ENCODE results near the gene CNP. TPM values are rescaled to one million over a fixed set of nuclear protein-coding genes. Genes with fewer than 3 reads are reported as not detected.

CNP gene
- total RNA-seq, 1 donor: 64.3 TPM

- no peak overlapping the region for H3K4me3 ChIP-seq (ENCODE audit: low read depth, low read length)
- DNase-seq (ENCODE audit: low read depth): no peak
- TF ChIP-seq CTCF (IDR thresholded peaks at IDR 0.05; ENCODE audit: insufficient read depth, low read length): no peak
Measured at GRCh38 chr17:41932816-41933389, 33.7 kb upstream of the CNP start.

- H3K4me3 ChIP-seq (ENCODE audit: low read depth, low read length): no peak overlapping the region
- no peak for TF ChIP-seq CTCF (IDR thresholded peaks at IDR 0.05; ENCODE audit: insufficient read depth, low read length)
- no peak for DNase-seq (ENCODE audit: low read depth)
Measured at GRCh38 chr17:41935641-41936040, 31.0 kb upstream of the CNP start.

- no peak for TF ChIP-seq CTCF (IDR thresholded peaks at IDR 0.05; ENCODE audit: insufficient read depth, low read length)
- DNase-seq (ENCODE audit: low read depth): no peak
- H3K4me3 ChIP-seq (ENCODE audit: low read depth, low read length): no peak overlapping the region
Measured at GRCh38 chr17:41937970-41938954, 28.3 kb upstream of the CNP start.

GRCh38 chr17:41939044-41939692 is 27.4 kb upstream of the CNP start:
- DNase-seq (ENCODE audit: low read depth): no peak
- H3K4me3 ChIP-seq (ENCODE audit: low read depth, low read length): no peak overlapping the region
- no peak for TF ChIP-seq CTCF (IDR thresholded peaks at IDR 0.05; ENCODE audit: insufficient read depth, low read length)

- no peak for TF ChIP-seq CTCF (IDR thresholded peaks at IDR 0.05; ENCODE audit: insufficient read depth, low read length)
- DNase-seq (ENCODE audit: low read depth): no peak
- no peak overlapping the region for H3K4me3 ChIP-seq (ENCODE audit: low read depth, low read length)
Measured at GRCh38 chr17:41939693-41940090, 26.9 kb upstream of the CNP start.

GRCh38 chr17:41941168-41941567 is 25.4 kb upstream of the CNP start:
- TF ChIP-seq CTCF (IDR thresholded peaks at IDR 0.05; ENCODE audit: insufficient read depth, low read length): no peak
- H3K4me3 ChIP-seq (ENCODE audit: low read depth, low read length): no peak overlapping the region
- DNase-seq (ENCODE audit: low read depth): no peak
